Vagina (tissue), 2 donors: ENCODE results near the gene XPNPEP2. TPM values are rescaled to one million over a fixed set of nuclear protein-coding genes. Genes with fewer than 3 reads are reported as not detected.

ENCODE experiments used
- DNase-seq, 2 donors: peaks; one replicate each; pipeline ENCODE4 v3.0.0-alpha.2; 2017; ENCODE audit errors: extremely low spot score in 2 of 2
- H3K27ac ChIP-seq: fragments of 200-600 bp; sonication (generic); one replicate; pipeline ENCODE4 v1.5.1; 2019
- H3K27me3 ChIP-seq: fragments of 200-600 bp; sonication (generic); one replicate; pipeline ENCODE4 v1.5.1; 2019
- H3K36me3 ChIP-seq, 2 donors: fragments of 200-600 bp; sonication (generic); one replicate each; pipeline ENCODE4 v1.5.1; 2017 to 2019
- H3K4me1 ChIP-seq: fragments of 200-600 bp; sonication (generic); one replicate; pipeline ENCODE4 v1.5.1; 2019
- H3K4me3 ChIP-seq, 2 donors: fragments of 200-600 bp; sonication (generic); 1 replicate in 1 of 2; 2 replicates in 1 of 2; pipeline ENCODE4 v1.5.1; 2016 to 2019
- H3K9me3 ChIP-seq: fragments of 200-600 bp; sonication (generic); one replicate; pipeline ENCODE4 v1.5.1; 2019
- CTCF ChIP-seq, 3 experiments: fragments of 450-650 bp in 2 of 3; fragments of 200-600 bp in 1 of 3; sonication (generic) in 1 of 3; IDR thresholded peaks; one replicate each; pipeline ENCODE4 v1.5.1; 2017 to 2019; ENCODE audit warnings: antibody characterized with exemption in 3 of 3, mild to moderate bottlenecking in 2 of 3, moderate library complexity in 2 of 3
- POLR2A ChIP-seq, 2 donors: fragments of 450-650 bp; IDR thresholded peaks; one replicate each; pipeline ENCODE4 v1.6.1; 2017; ENCODE audit warnings: antibody characterized with exemption in 2 of 2, mild to moderate bottlenecking in 2 of 2, moderate library complexity in 2 of 2
- POLR2AphosphoS5 ChIP-seq, 2 donors: sonication (generic); formaldehyde crosslinking; IDR thresholded peaks; one replicate each; pipeline ENCODE4 v1.9.0; 2017; ENCODE audit warnings: antibody characterized with exemption in 2 of 2, mild to moderate bottlenecking in 2 of 2, low read depth in 1 of 2; ENCODE audit not compliant: insufficient read depth in 1 of 2
- intact Hi-C: fragments of 100-400 bp; cut with DNase I; formaldehyde crosslinking; loops from one replicate; pipeline ENCODE4 v1.15.1; 2023
- small RNA-seq: library from RNA; depleted of rRNA; stranded (forward); fragments of <200 nt; gene quantifications from one replicate; pipeline ENCODE3, GENCODE V24; 2016
- total RNA-seq: library from RNA; depleted of rRNA; stranded (reverse); fragments of >200 nt; gene quantifications from one replicate; pipeline ENCODE4 v1.2.3, GENCODE V29; 2016

XPNPEP2 gene
- total RNA-seq, 1 donor from 2014 or later, result 22.3 TPM

GRCh38 chrX:129808829-129809796 lies 70.3 kb downstream of the XPNPEP2 start:
- no peak overlapping the region for H3K4me3 ChIP-seq
- H3K9me3 ChIP-seq, result no peaks in the 10 kb centered on the region
- DNase-seq, result no peak
- H3K36me3 ChIP-seq, result peaks cover 0 to 15% of the 10 kb centered on the region in 2 donors
- no peaks in the 10 kb centered on the region for H3K4me1 ChIP-seq
- TF ChIP-seq CTCF (IDR thresholded peaks at IDR 0.05), result no peak
- TF ChIP-seq POLR2A (IDR thresholded peaks at IDR 0.05), result no peak
- TF ChIP-seq POLR2AphosphoS5 (IDR thresholded peaks at IDR 0.05; ENCODE audit: insufficient read depth in 1 of 2, low read depth in 1 of 2), result no peak
- H3K27me3 ChIP-seq, result no peaks in the 10 kb centered on the region
- intact Hi-C loops, result no loop called here
- H3K27ac ChIP-seq, result no peak overlapping the region

- intact Hi-C loops, result no loop called here
- H3K27me3 ChIP-seq, result no peaks in the 10 kb centered on the region
- H3K4me1 ChIP-seq, result no peaks in the 10 kb centered on the region
- TF ChIP-seq POLR2AphosphoS5 (IDR thresholded peaks at IDR 0.05; ENCODE audit: insufficient read depth in 1 of 2, low read depth in 1 of 2) (no peak), CTCF (IDR thresholded peaks at IDR 0.05) (no peak), POLR2A (IDR thresholded peaks at IDR 0.05) (no peak)
- no peak for DNase-seq
- no peak overlapping the region for H3K27ac ChIP-seq
- no peak overlapping the region for H3K4me3 ChIP-seq
- H3K9me3 ChIP-seq, result no peaks in the 10 kb centered on the region
- peaks cover 0 to 7% of the 10 kb centered on the region in 2 donors for H3K36me3 ChIP-seq
These were observed 75.0 kb downstream of the XPNPEP2 start for GRCh38 chrX:129813662-129814368.

GRCh38 chrX:129818123-129818522 lies 79.3 kb downstream of the XPNPEP2 start:
- no peaks in the 10 kb centered on the region for H3K36me3 ChIP-seq
- H3K4me1 ChIP-seq, result no peaks in the 10 kb centered on the region
- no peaks in the 10 kb centered on the region for H3K27me3 ChIP-seq
- no peak for DNase-seq
- H3K4me3 ChIP-seq, result no peak overlapping the region
- intact Hi-C loops, result no loop called here
- TF ChIP-seq CTCF (IDR thresholded peaks at IDR 0.05) (no peak), POLR2A (IDR thresholded peaks at IDR 0.05) (no peak), POLR2AphosphoS5 (IDR thresholded peaks at IDR 0.05; ENCODE audit: insufficient read depth in 1 of 2, low read depth in 1 of 2) (no peak)
- no peaks in the 10 kb centered on the region for H3K9me3 ChIP-seq
- no peak overlapping the region for H3K27ac ChIP-seq

Small RNAs within 50 kb of the gene (small RNA-seq; reads per million reads assigned to genes)
- gene RF00017, result not detected

Other genes with a start within 250 kb of the XPNPEP2 start
- 26.8 TPM for gene SMARCA1, start 215.5 kb upstream of the XPNPEP2 start, total RNA-seq
- 14.5 TPM for gene OCRL, start 198.7 kb upstream of the XPNPEP2 start, total RNA-seq
- gene APLN, start 84.0 kb upstream of the XPNPEP2 start, total RNA-seq, result not detected
- 14.0 TPM for gene SASH3, start 41.0 kb downstream of the XPNPEP2 start, total RNA-seq
- gene ZDHHC9, start 104.9 kb downstream of the XPNPEP2 start, total RNA-seq, result 19.2 TPM
- 9.8 TPM for gene UTP14A, start 167.2 kb downstream of the XPNPEP2 start, total RNA-seq
- 6.1 TPM for gene BCORL1, start 243.7 kb downstream of the XPNPEP2 start, total RNA-seq